GM23248 (cell line): ENCODE measurements around the gene ZBTB7C. TPM values are rescaled to one million over a fixed set of nuclear protein-coding genes. Genes with fewer than 3 reads are reported as not detected.

ENCODE experiments used
- DNase-seq: peaks from one replicate; pipeline ENCODE4 v3.0.0-alpha.2; 2015
- H2AFZ ChIP-seq: fragments of 200-600 bp; sonication (generic); 2 replicates; pipeline ENCODE4 v1.6.1; 2016; ENCODE audit warnings: antibody characterized with exemption
- H3F3A ChIP-seq: fragments of 200-600 bp; sonication (generic); 2 replicates; pipeline ENCODE4 v1.6.1; 2016; ENCODE audit warnings: mild to moderate bottlenecking, antibody characterized with exemption, mixed run types; ENCODE audit not compliant: insufficient read depth
- H3K27ac ChIP-seq: fragments of 200-600 bp; sonication (generic); 2 replicates; pipeline ENCODE4 v1.5.1; 2016; ENCODE audit warnings: mild to moderate bottlenecking
- H3K27me3 ChIP-seq: fragments of 200-600 bp; sonication (generic); replicated peaks from 2 replicates; pipeline ENCODE4 v1.6.1; 2016; ENCODE audit warnings: mild to moderate bottlenecking; ENCODE audit not compliant: insufficient read depth
- H3K36me3 ChIP-seq: fragments of 200-600 bp; sonication (generic); 2 replicates; pipeline ENCODE4 v1.6.1; 2016; ENCODE audit warnings: low read depth, mild to moderate bottlenecking
- H3K4me1 ChIP-seq: fragments of 200-600 bp; sonication (generic); 2 replicates; pipeline ENCODE4 v1.6.1; 2016; ENCODE audit warnings: mild to moderate bottlenecking; ENCODE audit not compliant: insufficient read depth
- H3K4me2 ChIP-seq: fragments of 200-600 bp; sonication (generic); one replicate; pipeline ENCODE4 v1.6.1; 2016; ENCODE audit warnings: mild to moderate bottlenecking; ENCODE audit not compliant: unreplicated experiment
- H3K4me3 ChIP-seq: fragments of 200-600 bp; sonication (generic); 2 replicates; pipeline ENCODE4 v1.5.1; 2016; ENCODE audit warnings: mild to moderate bottlenecking
- H3K79me2 ChIP-seq: fragments of 200-600 bp; sonication (generic); 2 replicates; pipeline ENCODE4 v1.6.1; 2016; ENCODE audit warnings: mild to moderate bottlenecking; ENCODE audit not compliant: insufficient read depth
- H3K9ac ChIP-seq: fragments of 200-600 bp; sonication (generic); 2 replicates; pipeline ENCODE4 v1.6.1; 2016; ENCODE audit warnings: mild to moderate bottlenecking
- H3K9me2 ChIP-seq: fragments of 200-600 bp; sonication (generic); 2 replicates; pipeline ENCODE4 v1.6.1; 2016; ENCODE audit warnings: mixed run types, mild to moderate bottlenecking, moderate library complexity; ENCODE audit not compliant: insufficient read depth
- H3K9me3 ChIP-seq: fragments of 200-600 bp; sonication (generic); one replicate; pipeline ENCODE4 v1.6.1; 2017; ENCODE audit warnings: low read depth
- H4K20me1 ChIP-seq: fragments of 200-600 bp; sonication (generic); 2 replicates; pipeline ENCODE4 v1.6.0; 2016; ENCODE audit not compliant: insufficient read depth
- EZH2 ChIP-seq: fragments of 200-600 bp; sonication (generic); IDR thresholded peaks from 2 replicates; pipeline ENCODE4 v1.6.1; 2018; ENCODE audit warnings: antibody characterized with exemption, mild to moderate bottlenecking; ENCODE audit not compliant: insufficient read depth, poor library complexity, severe bottlenecking
- EZH2phosphoT487 ChIP-seq: fragments of 200-600 bp; sonication (generic); IDR thresholded peaks from 2 replicates; pipeline ENCODE4 v1.6.1; 2018; ENCODE audit warnings: antibody characterized with exemption, moderate library complexity, mild to moderate bottlenecking, low read depth; ENCODE audit not compliant: insufficient read depth
- WGBS, 2 experiments: methylation state at CpG; one replicate each; pipeline ENCODE4 v1.1.6; 2015 to 2017; ENCODE audit warnings: low lambda C conversion rate in 2 of 2, low coverage in 1 of 2; ENCODE audit errors: missing lambda C conversion rate in 2 of 2; 5-methylcytosine and 5-hydroxymethylcytosine counted together
- in situ Hi-C: fragments of 300-500 bp; cut with MboI; formaldehyde crosslinking; loops from 2 replicates; pipeline ENCODE4 v1.15.0; 2020
- polyA plus RNA-seq: library from polyadenylated mRNA; unstranded; fragments of >200 nt; fragmentation: Nextera tagmentation; extraction: Ambion mirVana; gene quantifications from 2 replicates; pipeline ENCODE4 v1.2.1, GENCODE V29; 2016
- total RNA-seq: library from RNA; depleted of rRNA; stranded (reverse); fragments of >200 nt; shearing (Covaris generic); gene quantifications from 2 replicates; pipeline ENCODE4 v1.2.3, GENCODE V29; 2014

ZBTB7C gene
- total and polyA plus RNA-seq, 2 experiments from 2014 or later, result not detected

DNA sequence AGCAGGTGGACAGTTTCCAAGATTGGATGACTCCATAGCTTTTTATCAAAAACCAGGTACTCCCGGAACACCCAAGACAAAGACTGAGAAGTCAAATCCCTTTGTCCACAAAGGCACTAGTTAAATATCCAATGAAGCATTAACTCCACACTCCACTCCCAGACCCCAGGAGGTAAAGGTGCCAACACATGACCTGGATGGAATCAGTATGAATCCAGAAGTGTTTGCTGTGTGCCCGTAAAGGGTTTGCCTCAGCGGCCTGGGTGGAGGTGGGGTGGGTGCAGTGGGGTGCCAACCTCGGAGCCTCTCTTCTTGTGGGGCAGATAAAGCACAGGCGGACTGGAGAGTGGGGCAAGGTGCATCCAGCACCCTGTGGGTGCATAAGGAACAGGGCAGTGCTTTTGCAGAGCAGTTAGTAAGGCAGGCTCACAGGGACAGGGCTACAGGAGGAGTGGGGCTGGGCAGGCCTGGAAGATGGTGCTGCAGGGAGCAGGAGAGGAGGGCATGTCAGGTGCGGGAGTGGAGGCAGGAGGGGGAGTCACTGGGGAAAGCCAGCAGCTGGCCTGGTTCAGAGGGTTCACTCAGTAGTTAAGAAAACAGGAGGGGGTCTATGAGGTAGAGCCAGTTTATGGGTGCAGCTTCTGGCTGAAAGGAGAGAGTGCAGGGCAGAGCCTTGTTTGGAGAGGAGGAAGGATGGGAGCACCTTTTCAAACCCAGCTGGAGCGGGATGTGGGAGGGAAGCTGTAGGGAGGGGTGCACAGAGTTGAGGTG lies 270.3 kb downstream of the ZBTB7C start:
- Histone ChIP-seq H3K4me1 (no peaks in the 10 kb centered on the region), H3K9me3 (no peaks in the 10 kb centered on the region), H3K79me2 (no peaks in the 10 kb centered on the region), H3K27ac (no peak overlapping the region), H3K36me3 (no peaks in the 10 kb centered on the region), H3K9me2 (no peaks in the 10 kb centered on the region), H3K9ac (no peak overlapping the region), H3K27me3 (peaks cover 48% of the 10 kb centered on the region), H3K4me2 (no peak overlapping the region), H3K4me3 (no peak overlapping the region), H3F3A (no peaks in the 10 kb centered on the region), H4K20me1 (no peaks in the 10 kb centered on the region), H2AFZ (no peak overlapping the region)
- DNase-seq, result no peak
- WGBS, 2 experiments, result 82 to 84% methylated on average over 7 of the region's 7 CpGs
- TF ChIP-seq EZH2phosphoT487 (no peak), EZH2 (no peak)
- in situ Hi-C loops, result no loop called here

DNA sequence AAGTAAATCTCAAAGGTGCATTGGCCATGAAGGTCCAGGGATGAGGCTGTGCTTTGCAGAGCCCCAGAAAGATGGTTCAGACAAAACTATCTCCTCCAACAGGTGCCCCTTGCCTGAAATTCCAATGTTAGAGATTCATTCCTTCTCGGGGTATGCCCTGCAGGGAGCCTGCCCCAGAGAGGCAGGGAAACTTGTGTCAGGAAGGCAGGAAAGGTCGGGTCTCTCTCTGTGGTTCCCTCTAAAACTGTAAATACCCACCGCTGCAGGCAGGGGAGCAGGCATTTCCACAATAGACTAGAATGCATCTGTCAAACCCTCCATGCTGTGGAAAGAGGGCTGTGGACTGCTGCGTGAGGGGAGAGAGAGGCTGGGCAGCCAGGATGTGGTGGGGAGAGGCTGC lies 271.0 kb downstream of the ZBTB7C start:
- H3K4me1 ChIP-seq, result no peaks in the 10 kb centered on the region

DNA sequence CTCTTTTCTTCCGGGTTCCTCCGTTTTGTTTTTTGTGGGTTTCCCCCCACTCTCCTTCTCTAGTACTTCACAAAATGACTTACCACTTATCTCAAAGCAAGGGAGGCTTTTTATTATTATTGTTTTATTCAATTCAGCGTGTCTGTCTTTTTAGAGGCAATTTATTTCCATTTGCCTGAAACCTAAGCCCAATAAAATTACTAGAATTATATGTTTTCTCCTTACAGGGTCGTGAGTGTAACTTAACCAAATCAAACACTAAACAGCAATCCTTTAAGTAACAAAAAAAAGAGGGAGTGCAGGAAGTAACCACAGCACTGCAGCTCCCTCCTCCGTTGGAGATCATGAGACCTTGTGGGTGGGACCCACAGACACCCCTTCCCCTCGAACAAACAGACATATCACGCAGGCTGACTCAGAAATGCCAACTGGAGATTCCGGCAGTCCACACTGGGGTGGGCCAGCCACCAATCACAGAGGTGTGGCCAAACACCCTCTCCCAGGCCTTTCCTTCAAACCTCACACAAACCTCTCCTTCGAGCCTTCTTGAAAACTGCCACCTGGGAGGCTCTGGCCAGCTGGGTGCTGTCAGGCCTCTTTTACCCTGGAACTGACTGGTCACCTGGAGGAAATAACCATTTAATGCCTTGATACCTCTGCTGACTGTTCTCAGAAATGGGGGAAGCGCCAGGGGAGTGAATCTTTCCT lies 271.7 kb downstream of the ZBTB7C start:
- peak; percentile 90 for TF ChIP-seq EZH2
- TF ChIP-seq EZH2phosphoT487, result no peak
- H3K9me2 ChIP-seq, result no peaks in the 10 kb centered on the region
- no peak for DNase-seq
- H3K27ac ChIP-seq, result no peak overlapping the region
- H3K4me1 ChIP-seq, result no peaks in the 10 kb centered on the region
- H3K9ac ChIP-seq, result no peak overlapping the region
- no peak overlapping the region for H3K4me3 ChIP-seq
- in situ Hi-C loops, result no loop called here
- no peaks in the 10 kb centered on the region for H3K79me2 ChIP-seq
- no peak overlapping the region for H3K4me2 ChIP-seq
- 48 to 50% methylated on average over 10 of the region's 10 CpGs for WGBS, 2 experiments
- H2AFZ ChIP-seq, result 0 out of 2 replicates have a peak overlapping the region, but pooled peaks have one; percentile 48
- no peaks in the 10 kb centered on the region for H3K36me3 ChIP-seq
- no peaks in the 10 kb centered on the region for H4K20me1 ChIP-seq
- peaks cover 59% of the 10 kb centered on the region for H3K27me3 ChIP-seq
- H3K9me3 ChIP-seq, result no peaks in the 10 kb centered on the region
- no peaks in the 10 kb centered on the region for H3F3A ChIP-seq

More for the DNA sequence above, 271.0 kb downstream of the ZBTB7C start:
- in situ Hi-C loops, result no loop called here
- H2AFZ ChIP-seq, result no peak overlapping the region
- H3F3A ChIP-seq, result no peaks in the 10 kb centered on the region
- no peak overlapping the region for H3K9ac ChIP-seq
- H3K9me2 ChIP-seq, result no peaks in the 10 kb centered on the region
- peaks cover 54% of the 10 kb centered on the region for H3K27me3 ChIP-seq
- no peaks in the 10 kb centered on the region for H3K9me3 ChIP-seq
- H3K36me3 ChIP-seq, result no peaks in the 10 kb centered on the region
- no peaks in the 10 kb centered on the region for H3K79me2 ChIP-seq
- H3K4me3 ChIP-seq, result no peak overlapping the region
- H4K20me1 ChIP-seq, result no peaks in the 10 kb centered on the region
- no peak overlapping the region for H3K27ac ChIP-seq
- 71 to 79% methylated on average over 4 of the region's 4 CpGs for WGBS, 2 experiments
- no peak for DNase-seq
- no peak for TF ChIP-seq EZH2phosphoT487
- TF ChIP-seq EZH2, result no peak
- no peak overlapping the region for H3K4me2 ChIP-seq

DNA sequence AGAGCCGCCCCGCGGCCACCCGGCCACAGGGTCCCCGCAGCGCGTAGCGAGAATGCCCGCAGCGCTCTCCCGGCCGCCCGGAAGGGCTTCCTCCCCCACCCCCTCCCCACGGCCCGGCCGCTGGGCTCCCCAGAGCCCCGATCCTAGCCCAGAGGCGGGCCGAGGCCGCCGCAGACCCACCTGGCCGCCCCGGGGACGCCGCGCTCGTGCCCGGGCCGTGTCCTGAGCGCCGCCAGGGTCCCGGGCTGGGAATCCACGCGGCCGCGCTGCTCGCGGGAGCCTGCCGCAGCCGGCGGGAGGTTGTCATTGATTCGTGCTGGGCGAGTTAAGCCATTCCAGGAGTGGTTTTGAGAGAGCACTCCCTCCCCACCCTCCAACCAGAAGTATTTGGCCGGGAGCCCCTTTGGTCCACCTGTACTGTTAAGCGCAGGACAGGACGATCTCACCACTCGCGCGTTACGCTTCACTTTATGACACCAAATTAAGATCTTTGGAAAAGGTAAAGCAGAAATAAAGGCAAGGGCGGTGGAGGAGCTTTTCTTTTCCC lies 272.3 kb downstream of the ZBTB7C start:
- Histone ChIP-seq H3K4me3 (peak overlapping the region; percentile 48), H2AFZ (peak overlapping the region; percentile 48; the same call in 1 of the 2 replicates), H3K27ac (no peak overlapping the region), H3K79me2 (no peaks in the 10 kb centered on the region), H3K9me3 (no peaks in the 10 kb centered on the region), H3K9me2 (no peaks in the 10 kb centered on the region), H3K9ac (no peak overlapping the region), H3F3A (no peaks in the 10 kb centered on the region), H3K27me3 (peaks cover 66% of the 10 kb centered on the region), H3K36me3 (no peaks in the 10 kb centered on the region), H3K4me2 (peak overlapping the region; percentile 62), H3K4me1 (no peaks in the 10 kb centered on the region), H4K20me1 (no peaks in the 10 kb centered on the region)
- DNase-seq, result peak; percentile 16
- WGBS, 2 experiments, result 17 to 22% methylated on average over 15 to 22 of the region's 51 CpGs
- in situ Hi-C loops, result no loop called here
- TF ChIP-seq EZH2phosphoT487, result peak; percentile 31; the same call in 1 of the 2 replicates
- no peak for TF ChIP-seq EZH2
